ENCODE data around the gene PLCH2.
"Not testable (repeated sequence)": the region's sequence is repeated elsewhere in the genome, so short reads cannot be mapped to it uniquely, and the experiment has no call there.

- not testable (repeated sequence) for TF ChIP-seq POLR2A (IDR thresholded peaks at IDR 0.05); POLR2AphosphoS5 (IDR thresholded peaks at IDR 0.05); EP300 (IDR thresholded peaks at IDR 0.05; ENCODE audit: low read depth)
- TF ChIP-seq, protein P1, sequence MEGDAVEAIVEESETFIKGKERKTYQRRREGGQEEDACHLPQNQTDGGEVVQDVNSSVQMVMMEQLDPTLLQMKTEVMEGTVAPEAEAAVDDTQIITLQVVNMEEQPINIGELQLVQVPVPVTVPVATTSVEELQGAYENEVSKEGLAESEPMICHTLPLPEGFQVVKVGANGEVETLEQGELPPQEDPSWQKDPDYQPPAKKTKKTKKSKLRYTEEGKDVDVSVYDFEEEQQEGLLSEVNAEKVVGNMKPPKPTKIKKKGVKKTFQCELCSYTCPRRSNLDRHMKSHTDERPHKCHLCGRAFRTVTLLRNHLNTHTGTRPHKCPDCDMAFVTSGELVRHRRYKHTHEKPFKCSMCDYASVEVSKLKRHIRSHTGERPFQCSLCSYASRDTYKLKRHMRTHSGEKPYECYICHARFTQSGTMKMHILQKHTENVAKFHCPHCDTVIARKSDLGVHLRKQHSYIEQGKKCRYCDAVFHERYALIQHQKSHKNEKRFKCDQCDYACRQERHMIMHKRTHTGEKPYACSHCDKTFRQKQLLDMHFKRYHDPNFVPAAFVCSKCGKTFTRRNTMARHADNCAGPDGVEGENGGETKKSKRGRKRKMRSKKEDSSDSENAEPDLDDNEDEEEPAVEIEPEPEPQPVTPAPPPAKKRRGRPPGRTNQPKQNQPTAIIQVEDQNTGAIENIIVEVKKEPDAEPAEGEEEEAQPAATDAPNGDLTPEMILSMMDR (IDR thresholded peaks at IDR 0.05): not testable (repeated sequence)
These were observed 77.0 kb downstream of the PLCH2 start for GRCh38 chr1:2553076-2553475.

Data from transverse colon (tissue), 4 donors.